Fibroblast of lung (primary cell): Measurements from ENCODE around the gene TNFSF18. TPM values are rescaled to one million over a fixed set of nuclear protein-coding genes. Genes with fewer than 3 reads are reported as not detected.

Experiments used
- DNase-seq, 2 donors: peaks; one replicate each; pipeline versions ENCODE4 v3.0.0 to v3.0.0-alpha.2; 2010; ENCODE audit warnings: low read depth in 2 of 2
- H2AFZ ChIP-seq: 2 replicates; pipeline ENCODE4 v1.5.1; 2012; ENCODE audit warnings: low read length, control low read depth, inconsistent platforms
- H3K27ac ChIP-seq: 2 replicates; pipeline ENCODE4 v1.5.1; 2011; ENCODE audit warnings: low read length, control low read depth; ENCODE audit not compliant: insufficient read depth
- H3K27me3 ChIP-seq: 2 replicates; pipeline ENCODE4 v1.5.1; 2011; ENCODE audit warnings: mild to moderate bottlenecking, low read length; ENCODE audit not compliant: control insufficient read depth, insufficient read depth
- H3K36me3 ChIP-seq: 2 replicates; pipeline ENCODE4 v1.5.1; 2011; ENCODE audit warnings: low read length; ENCODE audit not compliant: control insufficient read depth, insufficient read depth
- H3K4me1 ChIP-seq: 2 replicates; pipeline ENCODE4 v1.5.1; 2011; ENCODE audit warnings: low read length; ENCODE audit not compliant: control insufficient read depth, insufficient read depth; ENCODE audit errors: extremely low read depth
- H3K4me2 ChIP-seq: 2 replicates; pipeline ENCODE4 v1.5.1; 2011; ENCODE audit warnings: low read length, control low read depth; ENCODE audit not compliant: insufficient read depth; ENCODE audit errors: extremely low read depth
- H3K4me3 ChIP-seq, 4 experiments: fragments of 200-600 bp in 1 of 4; sonication (generic) in 1 of 4; replicated peaks in 1 of 4; 2 replicates each; pipeline ENCODE4 v1.5.1; 2011 to 2016; ENCODE audit warnings: low read length in 4 of 4, low read depth in 3 of 4, mild to moderate bottlenecking in 3 of 4, control low read depth in 2 of 4, inconsistent platforms in 1 of 4, mixed read lengths in 1 of 4; ENCODE audit not compliant: insufficient read depth in 1 of 4; ENCODE audit errors: control extremely low read depth in 1 of 4
- H3K79me2 ChIP-seq: 2 replicates; pipeline ENCODE4 v1.5.1; 2012; ENCODE audit warnings: mild to moderate bottlenecking, low read length, inconsistent platforms; ENCODE audit not compliant: control insufficient read depth, insufficient read depth
- H3K9ac ChIP-seq: 2 replicates; pipeline ENCODE4 v1.5.1; 2011; ENCODE audit warnings: mild to moderate bottlenecking, low read length, control low read depth; ENCODE audit not compliant: insufficient read depth
- H3K9me3 ChIP-seq: 2 replicates; pipeline ENCODE4 v1.5.1; 2012; ENCODE audit warnings: low read depth, low read length; ENCODE audit not compliant: control insufficient read depth, insufficient read depth
- H4K20me1 ChIP-seq: 2 replicates; pipeline ENCODE4 v1.5.1; 2011; ENCODE audit warnings: low read length; ENCODE audit not compliant: control insufficient read depth, insufficient read depth; ENCODE audit errors: extremely low read depth
- CTCF ChIP-seq, 2 donors: IDR thresholded peaks in 1 of 2; conservative IDR thresholded peaks in 1 of 2; 1 replicate in 1 of 2; 2 replicates in 1 of 2; pipeline ENCODE4 v1.5.1; 2011 to 2012; ENCODE audit warnings: low read length in 2 of 2, control low read depth in 1 of 2, inconsistent platforms in 1 of 2, low read depth in 1 of 2, mild to moderate bottlenecking in 1 of 2
- EZH2 ChIP-seq: IDR thresholded peaks from 2 replicates; pipeline ENCODE4 v1.5.1; 2012; ENCODE audit warnings: low read length, control low read depth, mild to moderate bottlenecking; ENCODE audit errors: missing control alignments
- polyA minus RNA-seq: library from RNA; depleted of rRNA, polyadenylated mRNA; stranded (reverse); fragments of >200 nt; gene quantifications from 2 replicates; pipeline ENCODE4 v1.2.3, GENCODE V29; 2011; ENCODE audit warnings: low replicate concordance
- polyA plus RNA-seq, 2 donors: library from polyadenylated mRNA; depleted of rRNA in 1 of 2; stranded (reverse) in 1 of 2; unstranded in 1 of 2; fragments of >200 nt; gene quantifications; 2 replicates each; pipeline ENCODE4 v1.2.1, GENCODE V29; 2011 to 2012; ENCODE audit warnings: missing spikeins in 1 of 2
- total RNA-seq: library from RNA; depleted of rRNA; stranded (reverse); fragments of >200 nt; gene quantifications from 2 replicates; pipeline ENCODE4 v1.2.1, GENCODE V29; 2014

Gene TNFSF18
- 0.33 and 0.77 TPM in 2 replicates for total RNA-seq
- polyA plus RNA-seq = 0.32 and 5.5 TPM in 2 replicates
- 0.18 and 2.8 TPM in 2 replicates for polyA plus RNA-seq (2012)
- polyA minus RNA-seq = not detected in 2 replicates

GRCh38 chr1:173050865-173051264 lies at the start of gene TNFSF18:
Gene TNFSF18 (minus strand): TSS chr1:173050941. CDS start chr1:173050896, 45 bp downstream.
- peak; percentile 83 to 84 for DNase-seq
- Histone ChIP-seq H2AFZ (no peak within 1 kb of the TSS), H3K4me2 (no peak within 1 kb of the TSS), H3K4me3 (peak within 1 kb of the TSS in 1 of 4 experiments; percentile 2), H3K79me2 (no peaks in the 10 kb centered on the region), H4K20me1 (no peaks in the 10 kb centered on the region), H3K27me3 (no peaks in the 10 kb centered on the region), H3K9ac (no peak within 1 kb of the TSS), H3K27ac (no peak within 1 kb of the TSS), H3K4me1 (peaks cover 2% of the 10 kb centered on the region), H3K36me3 (no peaks in the 10 kb centered on the region), H3K9me3 (no peaks in the 10 kb centered on the region)
- TF ChIP-seq CTCF (conservative IDR thresholded peaks at IDR 0.05 in 1 of 2, IDR thresholded peaks at IDR 0.05 in 1 of 2; ENCODE audit: low read depth in 1 of 2, low read length in 2 of 2) (no peak), EZH2 (no peak)

GRCh38 chr1:173099166-173099565 lies 48.4 kb upstream of the TNFSF18 start:
- H3K4me2 ChIP-seq = no peak overlapping the region
- H3K4me3 ChIP-seq = no peak overlapping the region
- no peak for DNase-seq
- H3K36me3 ChIP-seq = no peaks in the 10 kb centered on the region
- H3K27me3 ChIP-seq = no peaks in the 10 kb centered on the region
- H4K20me1 ChIP-seq = no peaks in the 10 kb centered on the region
- peaks cover 3% of the 10 kb centered on the region for H3K4me1 ChIP-seq
- H3K9ac ChIP-seq = no peak overlapping the region
- no peak overlapping the region for H2AFZ ChIP-seq
- H3K79me2 ChIP-seq = no peaks in the 10 kb centered on the region
- no peak overlapping the region for H3K27ac ChIP-seq
- no peaks in the 10 kb centered on the region for H3K9me3 ChIP-seq
- TF ChIP-seq EZH2 (no peak), CTCF (conservative IDR thresholded peaks at IDR 0.05 in 1 of 2, IDR thresholded peaks at IDR 0.05 in 1 of 2; ENCODE audit: low read depth in 1 of 2, low read length in 2 of 2) (no peak)

- H3K36me3 ChIP-seq = no peaks in the 10 kb centered on the region
- no peaks in the 10 kb centered on the region for H4K20me1 ChIP-seq
- no peak for DNase-seq
- H3K4me3 ChIP-seq = no peak overlapping the region
- H3K79me2 ChIP-seq = no peaks in the 10 kb centered on the region
- H3K27me3 ChIP-seq = no peaks in the 10 kb centered on the region
- no peak for TF ChIP-seq EZH2
- TF ChIP-seq CTCF (conservative IDR thresholded peaks at IDR 0.05 in 1 of 2, IDR thresholded peaks at IDR 0.05 in 1 of 2; ENCODE audit: low read depth in 1 of 2, low read length in 2 of 2) = no peak
- H3K27ac ChIP-seq = no peak overlapping the region
- no peaks in the 10 kb centered on the region for H3K9me3 ChIP-seq
- no peak overlapping the region for H3K4me2 ChIP-seq
- peaks cover 3% of the 10 kb centered on the region for H3K4me1 ChIP-seq
- H2AFZ ChIP-seq = no peak overlapping the region
- H3K9ac ChIP-seq = no peak overlapping the region
These were observed 47.4 kb upstream of the TNFSF18 start for GRCh38 chr1:173098117-173098516.
